Adrenal gland (tissue), 5 donors: ENCODE data around the gene POLR3A.

ENCODE experiments used
- POLR2A ChIP-seq, 2 donors: fragments of 450-650 bp; IDR thresholded peaks; one replicate each; pipeline ENCODE4 v1.6.1; 2017; ENCODE audit warnings: antibody characterized with exemption in 2 of 2, mild to moderate bottlenecking in 2 of 2, moderate library complexity in 1 of 2
- TF ChIP-seq, protein P1 (sequence below), 6 experiments: fragments of 450-650 bp in 4 of 6; fragments of 200-600 bp in 2 of 6; sonication (generic) in 1 of 6; IDR thresholded peaks; 1 replicate in 5 of 6; 2 replicates in 1 of 6; pipeline versions ENCODE4 v1.5.1 to v1.8.0; 2016 to 2021; ENCODE audit warnings: antibody characterized with exemption in 6 of 6, mild to moderate bottlenecking in 2 of 6, moderate library complexity in 1 of 6
- donor health status: DM: no; HTN: no; CAD: no.

DNA sequence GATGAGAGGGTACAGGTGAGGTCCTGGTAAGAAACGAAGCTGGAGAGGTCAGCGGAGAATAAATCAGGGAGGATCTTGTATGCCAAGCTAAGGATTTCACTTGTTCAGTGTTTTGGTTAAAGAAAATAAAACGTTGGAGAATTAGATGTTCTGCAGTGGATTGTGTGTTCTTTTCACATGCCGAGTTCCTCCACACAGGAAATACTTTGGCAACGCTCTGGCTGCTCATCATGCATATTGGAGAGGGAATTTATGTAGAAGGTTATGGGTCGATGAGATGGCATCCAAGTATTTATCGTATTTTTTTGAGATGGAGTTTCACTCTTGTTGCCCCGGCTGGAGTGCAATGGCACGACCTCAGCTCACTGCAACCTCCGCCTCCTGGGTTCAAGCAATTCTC is 15.4 kb upstream of the POLR3A start:
- TF ChIP-seq, protein P1, sequence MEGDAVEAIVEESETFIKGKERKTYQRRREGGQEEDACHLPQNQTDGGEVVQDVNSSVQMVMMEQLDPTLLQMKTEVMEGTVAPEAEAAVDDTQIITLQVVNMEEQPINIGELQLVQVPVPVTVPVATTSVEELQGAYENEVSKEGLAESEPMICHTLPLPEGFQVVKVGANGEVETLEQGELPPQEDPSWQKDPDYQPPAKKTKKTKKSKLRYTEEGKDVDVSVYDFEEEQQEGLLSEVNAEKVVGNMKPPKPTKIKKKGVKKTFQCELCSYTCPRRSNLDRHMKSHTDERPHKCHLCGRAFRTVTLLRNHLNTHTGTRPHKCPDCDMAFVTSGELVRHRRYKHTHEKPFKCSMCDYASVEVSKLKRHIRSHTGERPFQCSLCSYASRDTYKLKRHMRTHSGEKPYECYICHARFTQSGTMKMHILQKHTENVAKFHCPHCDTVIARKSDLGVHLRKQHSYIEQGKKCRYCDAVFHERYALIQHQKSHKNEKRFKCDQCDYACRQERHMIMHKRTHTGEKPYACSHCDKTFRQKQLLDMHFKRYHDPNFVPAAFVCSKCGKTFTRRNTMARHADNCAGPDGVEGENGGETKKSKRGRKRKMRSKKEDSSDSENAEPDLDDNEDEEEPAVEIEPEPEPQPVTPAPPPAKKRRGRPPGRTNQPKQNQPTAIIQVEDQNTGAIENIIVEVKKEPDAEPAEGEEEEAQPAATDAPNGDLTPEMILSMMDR (IDR thresholded peaks at IDR 0.05) = no peak
- TF ChIP-seq POLR2A (IDR thresholded peaks at IDR 0.05) = no peak
